Measurements from ENCODE around the gene GLP2R.

GLP2R gene

GRCh38 chr17:9814337-9814945 is 11.3 kb upstream of the GLP2R start:
- no peak for DNase-seq

- DNase-seq, result no peak
Measured at GRCh38 chr17:9816472-9816871, 9.3 kb upstream of the GLP2R start.

DNA sequence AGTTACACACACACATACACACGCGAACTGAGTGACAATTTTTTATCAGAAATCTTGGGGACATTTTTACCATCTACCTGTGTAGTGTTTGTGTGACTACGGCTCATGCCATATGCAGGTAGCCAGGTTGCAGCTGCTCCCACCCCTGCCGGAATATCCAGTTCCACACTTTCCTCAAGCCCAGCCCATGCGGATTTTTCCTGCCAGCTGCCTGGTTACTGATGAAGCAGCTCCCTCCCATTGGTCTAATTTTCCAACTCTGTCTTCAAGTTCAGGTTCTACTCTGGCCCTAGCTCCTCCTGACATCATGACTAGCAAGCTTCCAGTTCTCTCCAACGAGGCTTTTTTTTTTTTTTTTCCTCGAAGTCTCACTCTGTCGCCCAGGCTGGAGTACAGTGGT is 8.6 kb upstream of the GLP2R start:
- no peak for DNase-seq

DNA sequence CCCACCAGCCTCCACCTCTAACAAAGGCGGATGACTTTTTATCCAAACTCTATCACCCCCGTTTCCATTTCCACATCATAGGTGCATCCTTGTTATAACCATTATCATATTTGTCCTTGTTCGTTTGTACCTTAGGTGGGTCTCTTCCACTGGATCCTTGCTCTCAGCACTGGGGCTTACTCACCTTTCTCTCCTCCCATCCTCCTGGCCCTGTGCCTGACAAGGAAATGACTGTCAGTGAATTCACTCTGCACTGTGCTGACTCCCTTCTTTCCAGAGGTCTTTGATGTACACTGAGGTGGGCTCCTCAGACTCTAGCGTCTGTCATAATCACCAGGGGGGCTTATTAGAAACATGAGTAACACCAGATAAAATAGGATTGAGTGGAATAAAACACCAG is 7.0 kb upstream of the GLP2R start:
- no peak for DNase-seq

DNA sequence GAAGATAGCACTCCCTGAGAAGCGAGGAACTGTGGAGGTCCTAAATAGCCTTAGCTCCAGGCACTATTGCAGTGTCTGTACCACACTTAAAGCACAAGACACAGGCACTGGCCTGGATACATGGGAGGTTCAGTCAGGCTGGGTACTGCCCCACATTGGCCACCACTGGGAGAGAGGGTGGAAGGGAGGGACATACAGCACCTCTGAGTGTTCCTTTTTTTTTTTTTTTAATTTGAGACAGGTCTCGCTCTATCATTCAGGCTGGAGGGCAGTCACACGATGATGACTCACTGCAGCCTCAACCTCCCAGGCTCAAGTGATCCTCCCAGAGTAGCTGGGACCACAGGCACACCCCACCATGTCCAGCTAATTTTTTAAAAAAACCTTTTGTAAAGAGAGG is 5.3 kb upstream of the GLP2R start:
- DNase-seq, result no peak

GRCh38 chr17:9821921-9822320 is 3.8 kb upstream of the GLP2R start, which contains the start of gene GSG1L2:
Gene GSG1L2 (minus strand): TSS chr17:9822079. CDS start chr17:9822071, 8 bp downstream.
- DNase-seq, result no peak

GRCh38 chr17:9824094-9824493 is 1.6 kb upstream of the GLP2R start:
- DNase-seq, result no peak

- DNase-seq, result no peak
Measured at GRCh38 chr17:9824797-9825338, 856 bp upstream of the GLP2R start.

DNA sequence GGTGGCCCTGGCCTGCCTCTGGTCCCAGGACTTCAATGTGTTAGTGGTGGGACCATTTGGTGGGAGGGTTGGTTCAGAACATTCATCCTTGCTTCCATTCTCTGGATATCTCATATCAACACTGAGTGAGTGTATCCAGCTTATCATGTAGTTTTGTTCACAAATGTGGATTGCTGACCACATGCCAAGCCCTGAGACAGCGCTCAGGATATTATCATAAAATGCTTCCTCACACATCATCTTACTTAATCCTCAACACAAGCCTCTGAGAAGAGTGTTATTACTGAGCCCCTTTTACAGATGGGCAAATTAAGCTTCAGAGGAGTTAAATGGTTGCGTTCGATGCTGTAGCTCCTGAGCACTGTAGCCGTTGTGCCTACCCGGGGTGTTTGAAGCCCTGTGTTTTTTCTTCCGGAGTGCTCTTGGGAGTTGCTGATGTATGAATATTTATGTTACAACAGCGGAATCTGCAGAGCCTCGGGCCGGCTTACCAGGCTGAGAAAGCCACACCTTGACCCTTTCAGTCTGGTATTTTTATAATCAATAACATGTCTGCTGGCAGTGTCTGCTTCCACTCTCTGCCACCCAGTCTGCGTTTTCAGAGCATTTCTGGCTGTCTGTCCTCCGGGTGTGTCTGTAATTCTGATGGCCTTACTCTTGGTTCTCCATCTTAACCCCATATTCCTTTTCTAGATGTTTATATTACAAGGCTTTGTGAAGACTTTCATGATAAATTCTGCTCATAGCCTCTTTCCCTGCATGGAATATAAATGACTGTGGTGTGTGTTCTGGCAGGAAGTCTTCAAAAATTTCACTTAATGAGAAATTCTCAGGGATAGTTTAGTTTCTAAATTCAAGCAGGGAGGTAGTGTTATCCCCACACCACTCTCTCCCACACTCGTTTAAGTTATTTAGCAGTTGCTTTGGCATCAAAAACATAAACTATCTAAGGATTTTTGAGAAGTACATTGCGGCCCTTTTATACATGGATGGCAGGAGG is 2.9 kb downstream of the GLP2R start:
- DNase-seq, result no peak

GRCh38 chr17:9829343-9829742 is 3.6 kb downstream of the GLP2R start:
- no peak for DNase-seq

DNA sequence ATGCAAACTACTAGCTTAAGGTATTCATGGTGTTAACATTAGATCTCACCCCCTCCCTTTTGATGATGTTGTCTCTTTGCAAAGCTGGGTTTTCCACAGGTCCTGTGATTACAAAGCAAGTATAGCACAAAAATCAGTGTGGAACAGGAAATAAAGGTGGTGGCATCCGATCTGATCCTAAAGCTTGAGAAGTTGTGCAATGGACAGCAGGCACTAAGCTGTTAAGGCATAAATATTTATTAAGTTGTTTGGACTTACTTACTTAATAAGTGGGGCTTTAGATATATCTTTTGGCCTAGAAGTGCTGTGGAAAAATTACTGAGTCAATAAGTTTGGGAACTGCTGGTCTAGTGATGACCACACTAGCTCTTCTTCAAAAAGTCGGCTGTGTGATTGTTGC is 5.0 kb downstream of the GLP2R start:
- DNase-seq, result no peak

GRCh38 chr17:9833922-9834321 is 8.2 kb downstream of the GLP2R start:
- DNase-seq, result no peak

- no peak for DNase-seq
Measured at GRCh38 chr17:9837551-9838471, 12.1 kb downstream of the GLP2R start.

DNA sequence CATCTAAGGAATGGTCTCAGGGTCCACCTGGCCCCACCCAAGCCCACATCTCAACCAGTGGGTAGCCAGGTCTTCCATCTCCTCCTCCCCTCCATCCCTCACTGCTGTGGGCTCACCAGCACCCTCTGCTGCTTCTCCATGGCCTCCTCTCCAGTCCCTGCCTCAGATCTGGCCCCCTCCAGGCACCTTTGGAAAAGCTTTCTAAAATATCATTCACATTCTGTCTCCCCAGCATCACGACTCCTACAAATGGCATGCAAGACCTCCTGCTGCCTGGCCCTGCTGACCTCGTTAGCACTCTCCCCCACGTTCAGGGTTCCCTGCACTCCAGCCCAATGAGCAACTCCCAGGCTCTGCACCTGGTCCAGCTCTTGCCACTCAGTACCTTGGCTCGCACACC is 13.7 kb downstream of the GLP2R start:
- no peak for DNase-seq

GRCh38 chr17:9842057-9842758 is 16.5 kb downstream of the GLP2R start:
- DNase-seq, result no peak

GRCh38 chr17:9843152-9844010 is 17.7 kb downstream of the GLP2R start:
- no peak for DNase-seq

DNA sequence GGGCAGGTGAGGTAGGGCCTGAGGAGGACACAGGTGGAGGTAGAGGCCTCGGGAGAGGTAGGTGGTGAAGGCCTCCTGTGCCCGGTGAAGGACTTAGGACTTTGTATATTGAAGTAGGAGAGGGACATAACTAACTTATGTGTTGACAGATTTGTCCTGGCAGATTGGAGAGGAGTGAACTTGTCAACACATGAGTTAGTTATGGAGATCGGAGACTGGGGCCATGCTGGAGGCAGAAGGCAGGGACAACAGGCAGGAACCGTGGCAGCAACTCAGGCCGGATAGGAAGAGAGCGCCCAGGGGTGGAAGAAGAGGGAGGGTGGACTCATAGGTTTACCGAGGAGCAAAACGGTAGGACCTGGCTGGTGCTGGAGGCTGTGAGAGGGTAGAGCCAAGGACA is 18.4 kb downstream of the GLP2R start:
- no peak for DNase-seq

DNA sequence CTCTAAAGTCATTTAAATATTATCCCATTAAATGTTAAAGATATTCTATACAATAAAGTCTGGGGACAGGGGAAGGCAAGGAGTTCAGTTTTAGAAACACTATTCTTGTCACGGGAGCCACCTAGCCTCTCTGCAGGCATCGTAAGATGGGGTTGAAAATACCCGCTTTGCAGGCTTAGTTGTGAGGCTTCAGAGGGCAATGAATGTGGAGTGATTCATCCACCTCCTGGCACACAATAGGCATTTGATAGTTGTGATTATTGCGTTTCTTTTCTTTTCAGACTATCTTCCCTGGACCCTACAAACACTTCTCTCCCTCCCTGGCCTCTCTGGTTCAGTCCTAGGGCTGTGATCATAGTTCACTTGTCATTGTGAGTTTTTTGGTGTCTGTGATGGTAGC is 19.6 kb downstream of the GLP2R start:
- DNase-seq, result no peak

GRCh38 chr17:9850151-9850550 is 24.4 kb downstream of the GLP2R start:
- no peak for DNase-seq

- DNase-seq, result no peak
Measured at GRCh38 chr17:9854255-9854654, 28.5 kb downstream of the GLP2R start.

- no peak for DNase-seq
Measured at GRCh38 chr17:9855036-9855435, 29.3 kb downstream of the GLP2R start.

Measured in hematopoietic multipotent progenitor cell treated with erythropoietin and hydrocortisone succinate and interleukin-3 and kit ligand, for 8 days (in vitro differentiated cells).